Hepatocyte (in vitro differentiated cells): ENCODE measurements around the gene EGR4.

ENCODE experiments used
- CTCF ChIP-seq: fragments of 200-600 bp; sonication (generic); IDR thresholded peaks from 2 replicates; pipeline ENCODE4 v1.5.1; 2016; ENCODE audit warnings: antibody characterized with exemption, mild to moderate bottlenecking; ENCODE audit not compliant: poor library complexity
- EZH2 ChIP-seq: fragments of 200-600 bp; sonication (generic); IDR thresholded peaks from 2 replicates; pipeline ENCODE4 v1.6.1; 2016; ENCODE audit warnings: antibody characterized with exemption, mild to moderate bottlenecking, borderline replicate concordance
- EZH2phosphoT487 ChIP-seq: fragments of 200-600 bp; sonication (generic); IDR thresholded peaks from one replicate; pipeline ENCODE4 v1.6.1; 2018; ENCODE audit warnings: antibody characterized with exemption, mild to moderate bottlenecking, low read depth, moderate library complexity; ENCODE audit not compliant: unreplicated experiment, severe bottlenecking

GRCh38 chr2:73267008-73267407 is 26.3 kb downstream of the EGR4 start:
- TF ChIP-seq CTCF (no peak), EZH2 (no peak), EZH2phosphoT487 (no peak)
